Cerebellar cortex (tissue), 1 donor: ENCODE data around the gene SLC4A2.

Experiments
- DNase-seq: peaks from one replicate; pipeline ENCODE4 v3.0.0-alpha.2; 2015; ENCODE audit warnings: low spot score

The SLC4A2 gene

GRCh38 chr7:151115836-151116418 lies 56.5 kb downstream of the SLC4A2 start:
- DNase-seq: no peak

- DNase-seq: no peak
Measured at GRCh38 chr7:151116603-151117440, 57.4 kb downstream of the SLC4A2 start.

GRCh38 chr7:151117565-151117964 lies 58.2 kb downstream of the SLC4A2 start:
- DNase-seq: no peak

GRCh38 chr7:151118108-151119054 lies 59.0 kb downstream of the SLC4A2 start:
- DNase-seq: no peak

- DNase-seq: no peak
Measured at GRCh38 chr7:151119055-151119415, 59.6 kb downstream of the SLC4A2 start.

- DNase-seq: no peak
Measured at GRCh38 chr7:151119902-151120301, 60.5 kb downstream of the SLC4A2 start.

- no peak for DNase-seq
Measured at GRCh38 chr7:151120896-151121295, 61.5 kb downstream of the SLC4A2 start.

GRCh38 chr7:151121380-151122170 lies 62.2 kb downstream of the SLC4A2 start:
- DNase-seq: no peak

- DNase-seq: peak; percentile 67
Measured at GRCh38 chr7:151122276-151122675, 62.9 kb downstream of the SLC4A2 start.

GRCh38 chr7:151122796-151123157 lies 63.4 kb downstream of the SLC4A2 start:
- no peak for DNase-seq

- DNase-seq: no peak
Measured at GRCh38 chr7:151123158-151123821, 63.9 kb downstream of the SLC4A2 start.

- DNase-seq: peak; percentile 92
Measured at GRCh38 chr7:151123822-151124464, 64.6 kb downstream of the SLC4A2 start.

GRCh38 chr7:151124481-151124880 lies 65.1 kb downstream of the SLC4A2 start:
- no peak for DNase-seq

GRCh38 chr7:151124899-151125399 lies 65.6 kb downstream of the SLC4A2 start:
- DNase-seq: no peak

- no peak for DNase-seq
Measured at GRCh38 chr7:151125470-151125845, 66.1 kb downstream of the SLC4A2 start.

GRCh38 chr7:151125846-151126481 lies 66.6 kb downstream of the SLC4A2 start:
- DNase-seq: no peak
